Type B pancreatic cell (in vitro differentiated cells): ENCODE data around the gene PSMB3. TPM values are rescaled to one million over a fixed set of nuclear protein-coding genes. Genes with fewer than 3 reads are reported as not detected.

Source experiments
- DNase-seq: peaks from one replicate; pipeline ENCODE4 v3.0.0; 2021; ENCODE audit warnings: mixed read lengths; ENCODE audit not compliant: unreplicated experiment; ENCODE audit errors: extremely low spot score
- H3K27ac Mint-ChIP-seq: 2 replicates; pipeline ENCODE4 v1.8.0; 2021; ENCODE audit warnings: mild to moderate bottlenecking, mixed read lengths
- H3K27me3 Mint-ChIP-seq: 2 replicates; pipeline ENCODE4 v1.8.0; 2021; ENCODE audit warnings: mixed read lengths
- H3K36me3 Mint-ChIP-seq: 2 replicates; pipeline ENCODE4 v1.8.0; 2021; ENCODE audit warnings: mixed read lengths
- H3K4me1 Mint-ChIP-seq: one replicate; pipeline ENCODE4 v1.8.0; 2021; ENCODE audit warnings: mixed read lengths; ENCODE audit not compliant: unreplicated experiment
- H3K4me3 Mint-ChIP-seq: 2 replicates; pipeline ENCODE4 v1.8.0; 2021; ENCODE audit warnings: mild to moderate bottlenecking, mixed read lengths
- H3K9me3 Mint-ChIP-seq: 2 replicates; pipeline ENCODE4 v1.8.0; 2021; ENCODE audit warnings: mixed read lengths
- total RNA-seq: library from RNA; stranded (reverse); gene quantifications from 2 replicates; pipeline ENCODE4 v1.2.1, GENCODE V29; 2021; ENCODE audit warnings: low replicate concordance
- TF ChIP-seq, protein P1 (sequence below): fragments of 200-600 bp; sonication (generic); conservative IDR thresholded peaks from 2 replicates; pipeline ENCODE4 v1.5.0; 2021; ENCODE audit warnings: antibody characterized with exemption, mild to moderate bottlenecking

PSMB3 gene
- total RNA-seq, 1 donor from 2014 or later: 149 TPM

GRCh38 chr17:38745545-38745944, 7.0 kb upstream of the PSMB3 start:
- no peak for DNase-seq
- H3K4me1 Mint-ChIP-seq: peaks cover 47% of the 10 kb centered on the region
- H3K36me3 Mint-ChIP-seq: no peaks in the 10 kb centered on the region
- H3K4me3 Mint-ChIP-seq: peak overlapping the region; percentile 89
- H3K27me3 Mint-ChIP-seq: no peaks in the 10 kb centered on the region
- TF ChIP-seq, protein P1, sequence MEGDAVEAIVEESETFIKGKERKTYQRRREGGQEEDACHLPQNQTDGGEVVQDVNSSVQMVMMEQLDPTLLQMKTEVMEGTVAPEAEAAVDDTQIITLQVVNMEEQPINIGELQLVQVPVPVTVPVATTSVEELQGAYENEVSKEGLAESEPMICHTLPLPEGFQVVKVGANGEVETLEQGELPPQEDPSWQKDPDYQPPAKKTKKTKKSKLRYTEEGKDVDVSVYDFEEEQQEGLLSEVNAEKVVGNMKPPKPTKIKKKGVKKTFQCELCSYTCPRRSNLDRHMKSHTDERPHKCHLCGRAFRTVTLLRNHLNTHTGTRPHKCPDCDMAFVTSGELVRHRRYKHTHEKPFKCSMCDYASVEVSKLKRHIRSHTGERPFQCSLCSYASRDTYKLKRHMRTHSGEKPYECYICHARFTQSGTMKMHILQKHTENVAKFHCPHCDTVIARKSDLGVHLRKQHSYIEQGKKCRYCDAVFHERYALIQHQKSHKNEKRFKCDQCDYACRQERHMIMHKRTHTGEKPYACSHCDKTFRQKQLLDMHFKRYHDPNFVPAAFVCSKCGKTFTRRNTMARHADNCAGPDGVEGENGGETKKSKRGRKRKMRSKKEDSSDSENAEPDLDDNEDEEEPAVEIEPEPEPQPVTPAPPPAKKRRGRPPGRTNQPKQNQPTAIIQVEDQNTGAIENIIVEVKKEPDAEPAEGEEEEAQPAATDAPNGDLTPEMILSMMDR: no peak
- H3K27ac Mint-ChIP-seq: peak overlapping the region; percentile 80
- no peaks in the 10 kb centered on the region for H3K9me3 Mint-ChIP-seq

DNA sequence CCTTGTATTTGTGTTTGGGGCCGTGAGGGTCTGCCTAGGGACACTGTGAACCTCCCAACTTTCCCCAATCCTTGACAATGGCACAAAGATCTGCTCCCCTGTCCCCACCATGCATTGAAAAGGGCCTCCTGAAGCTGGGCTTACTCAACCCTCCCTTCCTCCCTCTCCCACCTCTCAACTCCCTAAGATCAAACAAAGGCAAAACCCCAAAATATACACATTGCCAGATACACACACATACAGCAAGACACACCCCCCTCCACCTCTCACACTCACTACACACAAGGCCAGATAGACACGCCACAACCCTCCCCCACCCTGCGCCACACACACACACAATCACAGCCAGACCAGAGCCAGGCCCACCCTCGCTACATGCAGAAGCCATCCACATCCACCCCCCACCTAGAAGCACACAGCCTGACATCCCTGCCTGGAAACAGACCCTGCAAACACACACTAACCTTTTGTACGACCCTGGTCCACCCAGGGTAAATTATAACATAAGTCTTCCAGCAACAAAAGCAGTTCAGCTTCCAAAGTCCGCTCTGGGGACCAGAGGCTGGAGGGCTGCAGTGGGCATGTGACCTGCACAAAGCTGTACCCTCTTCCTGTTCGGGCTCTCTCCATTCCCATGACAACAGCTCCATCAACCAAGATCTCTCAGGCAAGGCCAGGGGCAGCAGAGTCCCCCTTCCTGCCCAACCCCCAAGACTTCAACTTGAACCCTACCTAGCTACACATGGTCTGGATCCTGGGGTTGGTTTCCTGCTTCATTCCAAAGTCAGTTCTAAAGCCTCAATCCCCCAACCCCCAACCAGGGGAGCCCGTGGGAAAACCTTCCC, 6.3 kb upstream of the PSMB3 start:
- TF ChIP-seq, protein P1: no peak

GRCh38 chr17:38746849-38747462, 5.6 kb upstream of the PSMB3 start:
- TF ChIP-seq, protein P1: no peak
- DNase-seq: no peak
- Mint-ChIP-seq H3K9me3 (no peaks in the 10 kb centered on the region), H3K27ac (peak overlapping the region; percentile 80), H3K36me3 (no peaks in the 10 kb centered on the region), H3K27me3 (peaks cover 9% of the 10 kb centered on the region), H3K4me1 (peaks cover 49% of the 10 kb centered on the region), H3K4me3 (peak overlapping the region; percentile 89)

More for the DNA sequence above, 6.3 kb upstream of the PSMB3 start:
- Mint-ChIP-seq H3K9me3 (no peaks in the 10 kb centered on the region), H3K27ac (peak overlapping the region; percentile 80), H3K27me3 (peaks cover 5% of the 10 kb centered on the region), H3K4me1 (peaks cover 53% of the 10 kb centered on the region), H3K36me3 (no peaks in the 10 kb centered on the region), H3K4me3 (peak overlapping the region; percentile 89)
- DNase-seq: no peak

DNA sequence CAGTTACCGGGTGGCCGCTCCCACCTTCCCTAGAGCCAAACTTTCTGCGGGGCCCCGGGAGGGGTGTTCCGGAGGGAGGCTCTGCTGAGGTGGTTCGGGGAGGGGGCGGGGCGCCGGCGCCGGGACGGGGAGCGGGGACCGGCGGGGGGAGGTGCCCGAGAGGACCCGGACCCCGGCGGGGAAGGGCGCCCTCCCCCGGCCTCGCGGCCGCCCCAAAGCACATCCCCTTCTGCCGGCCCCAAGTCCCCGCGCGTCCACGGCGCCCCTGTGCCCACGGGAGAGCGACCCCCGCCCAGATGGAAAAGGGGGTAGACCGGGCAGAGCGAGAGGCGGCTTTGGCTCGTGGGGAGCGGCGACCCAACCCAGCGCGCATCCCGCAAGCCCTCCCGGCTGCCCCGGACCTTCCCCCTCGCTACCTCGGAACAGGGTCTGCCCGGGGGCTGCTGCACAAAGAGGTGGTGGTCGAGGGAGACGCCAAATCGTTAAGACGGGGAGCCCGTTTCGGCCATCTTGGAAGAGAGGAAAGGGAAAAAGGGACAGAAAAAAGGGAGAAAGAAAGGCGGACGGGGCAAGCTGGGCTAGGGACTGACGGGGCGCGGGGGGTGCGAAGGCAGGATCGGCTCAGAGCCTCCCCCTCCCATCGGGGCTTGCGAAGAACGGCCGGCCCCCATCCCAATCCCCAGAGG, 4.9 kb upstream of the PSMB3 start:
- peaks cover 46% of the 10 kb centered on the region for H3K4me1 Mint-ChIP-seq
- H3K36me3 Mint-ChIP-seq: peaks cover 4% of the 10 kb centered on the region
- H3K4me3 Mint-ChIP-seq: peak overlapping the region; percentile 89
- H3K9me3 Mint-ChIP-seq: no peaks in the 10 kb centered on the region
- TF ChIP-seq, protein P1: no peak
- H3K27ac Mint-ChIP-seq: peak overlapping the region; percentile 56
- peaks cover 13% of the 10 kb centered on the region for H3K27me3 Mint-ChIP-seq
- DNase-seq: no peak

GRCh38 chr17:38748149-38748891, 4.2 kb upstream of the PSMB3 start, which contains the start of gene PCGF2:
Gene PCGF2 (minus strand): TSS chr17:38748336. CDS start chr17:38740402, 7,934 bp downstream.
- Mint-ChIP-seq H3K9me3 (no peaks in the 10 kb centered on the region), H3K36me3 (peaks cover 6% of the 10 kb centered on the region), H3K27ac (peak within 1 kb of the TSS; percentile 56), H3K27me3 (peaks cover 13% of the 10 kb centered on the region), H3K4me1 (peaks cover 41% of the 10 kb centered on the region), H3K4me3 (peak within 1 kb of the TSS; percentile 99)
- DNase-seq: peak; percentile 91
- TF ChIP-seq, protein P1: no peak
